GM23248 (cell line): ENCODE results near the gene USP24. TPM values are rescaled to one million over a fixed set of nuclear protein-coding genes. Genes with fewer than 3 reads are reported as not detected.

ENCODE experiments used
- DNase-seq: peaks from one replicate; pipeline ENCODE4 v3.0.0-alpha.2; 2015
- H2AFZ ChIP-seq: fragments of 200-600 bp; sonication (generic); 2 replicates; pipeline ENCODE4 v1.6.1; 2016; ENCODE audit warnings: antibody characterized with exemption
- H3F3A ChIP-seq: fragments of 200-600 bp; sonication (generic); 2 replicates; pipeline ENCODE4 v1.6.1; 2016; ENCODE audit warnings: mild to moderate bottlenecking, antibody characterized with exemption, mixed run types; ENCODE audit not compliant: insufficient read depth
- H3K27ac ChIP-seq: fragments of 200-600 bp; sonication (generic); 2 replicates; pipeline ENCODE4 v1.5.1; 2016; ENCODE audit warnings: mild to moderate bottlenecking
- H3K27me3 ChIP-seq: fragments of 200-600 bp; sonication (generic); replicated peaks from 2 replicates; pipeline ENCODE4 v1.6.1; 2016; ENCODE audit warnings: mild to moderate bottlenecking; ENCODE audit not compliant: insufficient read depth
- H3K36me3 ChIP-seq: fragments of 200-600 bp; sonication (generic); 2 replicates; pipeline ENCODE4 v1.6.1; 2016; ENCODE audit warnings: low read depth, mild to moderate bottlenecking
- H3K4me1 ChIP-seq: fragments of 200-600 bp; sonication (generic); 2 replicates; pipeline ENCODE4 v1.6.1; 2016; ENCODE audit warnings: mild to moderate bottlenecking; ENCODE audit not compliant: insufficient read depth
- H3K4me2 ChIP-seq: fragments of 200-600 bp; sonication (generic); one replicate; pipeline ENCODE4 v1.6.1; 2016; ENCODE audit warnings: mild to moderate bottlenecking; ENCODE audit not compliant: unreplicated experiment
- H3K4me3 ChIP-seq: fragments of 200-600 bp; sonication (generic); 2 replicates; pipeline ENCODE4 v1.5.1; 2016; ENCODE audit warnings: mild to moderate bottlenecking
- H3K79me2 ChIP-seq: fragments of 200-600 bp; sonication (generic); 2 replicates; pipeline ENCODE4 v1.6.1; 2016; ENCODE audit warnings: mild to moderate bottlenecking; ENCODE audit not compliant: insufficient read depth
- H3K9ac ChIP-seq: fragments of 200-600 bp; sonication (generic); 2 replicates; pipeline ENCODE4 v1.6.1; 2016; ENCODE audit warnings: mild to moderate bottlenecking
- H3K9me2 ChIP-seq: fragments of 200-600 bp; sonication (generic); 2 replicates; pipeline ENCODE4 v1.6.1; 2016; ENCODE audit warnings: mixed run types, mild to moderate bottlenecking, moderate library complexity; ENCODE audit not compliant: insufficient read depth
- H3K9me3 ChIP-seq: fragments of 200-600 bp; sonication (generic); one replicate; pipeline ENCODE4 v1.6.1; 2017; ENCODE audit warnings: low read depth
- H4K20me1 ChIP-seq: fragments of 200-600 bp; sonication (generic); 2 replicates; pipeline ENCODE4 v1.6.0; 2016; ENCODE audit not compliant: insufficient read depth
- EZH2 ChIP-seq: fragments of 200-600 bp; sonication (generic); IDR thresholded peaks from 2 replicates; pipeline ENCODE4 v1.6.1; 2018; ENCODE audit warnings: antibody characterized with exemption, mild to moderate bottlenecking; ENCODE audit not compliant: insufficient read depth, poor library complexity, severe bottlenecking
- EZH2phosphoT487 ChIP-seq: fragments of 200-600 bp; sonication (generic); IDR thresholded peaks from 2 replicates; pipeline ENCODE4 v1.6.1; 2018; ENCODE audit warnings: antibody characterized with exemption, moderate library complexity, mild to moderate bottlenecking, low read depth; ENCODE audit not compliant: insufficient read depth
- WGBS, 2 experiments: methylation state at CpG; one replicate each; pipeline ENCODE4 v1.1.6; 2015 to 2017; ENCODE audit warnings: low lambda C conversion rate in 2 of 2, low coverage in 1 of 2; ENCODE audit errors: missing lambda C conversion rate in 2 of 2; 5-methylcytosine and 5-hydroxymethylcytosine counted together
- in situ Hi-C: fragments of 300-500 bp; cut with MboI; formaldehyde crosslinking; loops from 2 replicates; pipeline ENCODE4 v1.15.0; 2020
- polyA plus RNA-seq: library from polyadenylated mRNA; unstranded; fragments of >200 nt; fragmentation: Nextera tagmentation; extraction: Ambion mirVana; gene quantifications from 2 replicates; pipeline ENCODE4 v1.2.1, GENCODE V29; 2016
- total RNA-seq: library from RNA; depleted of rRNA; stranded (reverse); fragments of >200 nt; shearing (Covaris generic); gene quantifications from 2 replicates; pipeline ENCODE4 v1.2.3, GENCODE V29; 2014

The USP24 gene
- total and polyA plus RNA-seq, 2 experiments from 2014 or later = 3.3 to 16.3 TPM

DNA sequence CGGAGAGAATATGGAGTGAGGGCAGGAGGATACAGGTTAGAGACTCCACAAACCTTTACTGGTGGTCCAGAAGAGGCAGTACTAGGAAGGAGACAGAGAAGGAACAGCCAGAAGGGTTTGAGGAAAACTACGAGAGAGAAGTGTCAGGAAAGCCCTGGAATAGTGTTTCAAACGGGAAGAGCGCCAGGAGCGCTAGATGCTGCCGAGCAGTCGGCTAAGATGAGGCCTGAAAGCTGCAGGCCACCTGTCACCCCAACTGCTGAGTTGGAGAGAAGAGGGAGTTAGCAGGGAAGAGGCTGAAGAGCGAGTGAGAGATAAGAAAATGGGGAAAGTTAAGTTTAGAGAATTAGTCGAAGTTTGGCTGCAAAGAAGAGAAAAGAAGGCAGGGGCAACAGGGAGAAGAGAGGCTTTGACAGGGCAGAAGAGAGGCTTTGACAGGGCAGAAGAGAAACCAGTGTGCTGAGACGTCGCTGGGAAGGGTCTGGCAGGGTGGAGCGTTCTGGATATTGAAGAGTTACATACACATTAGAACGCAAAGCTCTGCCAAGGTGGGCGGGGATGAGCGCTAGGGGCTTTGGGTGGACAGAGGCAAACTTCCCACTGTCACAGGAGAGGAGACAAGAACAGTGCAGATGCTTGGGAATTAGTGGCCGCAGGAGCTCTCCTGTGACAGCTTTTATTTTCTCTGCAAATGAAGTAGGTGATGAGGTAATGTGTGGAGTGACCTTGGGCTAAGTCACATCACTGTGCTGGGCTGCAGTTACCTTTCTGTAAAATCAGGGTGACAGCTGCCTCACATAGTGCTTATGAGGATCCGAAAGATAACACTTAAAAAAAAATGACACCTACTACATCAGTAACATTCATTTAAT lies 144.6 kb downstream of the USP24 start:
- H3F3A ChIP-seq = peaks cover 7% of the 10 kb centered on the region
- no peak for DNase-seq
- no peak overlapping the region for H2AFZ ChIP-seq
- H3K36me3 ChIP-seq = peaks cover 57% of the 10 kb centered on the region; the same call in 1 of the 2 replicates
- no peaks in the 10 kb centered on the region for H3K9me2 ChIP-seq
- no peaks in the 10 kb centered on the region for H4K20me1 ChIP-seq
- no peak overlapping the region for H3K9ac ChIP-seq
- no peaks in the 10 kb centered on the region for H3K27me3 ChIP-seq
- no peak for TF ChIP-seq EZH2
- no peak for TF ChIP-seq EZH2phosphoT487
- no peak overlapping the region for H3K27ac ChIP-seq
- H3K79me2 ChIP-seq = no peaks in the 10 kb centered on the region
- no peak overlapping the region for H3K4me3 ChIP-seq
- H3K4me1 ChIP-seq = no peaks in the 10 kb centered on the region
- in situ Hi-C loops = no loop called here
- H3K4me2 ChIP-seq = no peak overlapping the region
- 75 to 78% methylated on average over 17 of the region's 17 CpGs for WGBS, 2 experiments
- no peaks in the 10 kb centered on the region for H3K9me3 ChIP-seq

DNA sequence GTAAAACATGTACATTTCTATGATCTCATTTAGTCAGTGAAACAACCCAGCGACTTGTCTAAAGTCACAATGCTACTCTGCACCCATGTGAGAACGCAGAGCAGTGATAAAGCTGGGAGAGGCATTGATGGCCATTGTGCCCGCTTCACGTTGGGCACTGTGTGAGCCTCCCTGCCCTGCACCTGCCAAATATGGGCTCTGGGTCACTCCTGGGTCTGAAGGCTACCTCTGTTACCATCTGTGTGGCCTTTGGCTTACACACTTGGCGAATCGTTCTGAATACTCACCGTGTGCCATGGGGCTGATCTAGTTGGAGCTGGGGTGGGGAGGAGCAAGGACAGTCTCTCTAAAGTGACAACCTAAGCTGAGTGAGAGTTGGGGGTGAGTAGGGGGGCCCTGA lies 145.9 kb downstream of the USP24 start:
- in situ Hi-C loops = no loop called here
- Histone ChIP-seq H3K36me3 (peaks cover 48% of the 10 kb centered on the region; the same call in 1 of the 2 replicates), H2AFZ (no peak overlapping the region), H3K9me2 (no peaks in the 10 kb centered on the region), H3K9me3 (no peaks in the 10 kb centered on the region), H3K4me1 (peaks cover 12% of the 10 kb centered on the region), H3K4me3 (no peak overlapping the region), H3K4me2 (no peak overlapping the region), H4K20me1 (no peaks in the 10 kb centered on the region), H3K27ac (no peak overlapping the region), H3K27me3 (no peaks in the 10 kb centered on the region), H3K79me2 (no peaks in the 10 kb centered on the region), H3K9ac (no peak overlapping the region), H3F3A (peaks cover 20% of the 10 kb centered on the region)
- TF ChIP-seq EZH2 (no peak), EZH2phosphoT487 (no peak)
- 91 to 93% methylated on average over 7 of the region's 7 CpGs for WGBS, 2 experiments
- no peak for DNase-seq

DNA sequence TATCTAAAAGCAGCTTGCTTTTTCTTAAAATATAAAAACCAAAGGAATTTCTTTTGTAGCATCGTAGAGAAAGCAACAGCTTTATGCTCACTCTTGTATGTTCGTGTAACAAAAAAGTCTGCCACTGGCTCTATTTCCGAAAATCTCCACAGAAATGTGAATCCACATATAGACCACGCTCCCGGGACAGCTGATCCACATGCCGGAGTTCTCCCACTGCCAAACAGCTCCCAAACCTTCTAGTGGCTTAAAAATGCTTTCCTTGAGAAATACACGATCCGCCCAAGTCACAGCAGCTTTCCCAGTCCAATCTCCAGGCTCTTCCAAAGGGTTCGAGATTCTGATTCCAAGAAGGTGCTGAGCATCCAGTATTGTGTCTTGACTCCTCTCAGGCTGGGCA lies 146.5 kb downstream of the USP24 start:
- in situ Hi-C loops = no loop called here
- H3K36me3 ChIP-seq = peaks cover 48% of the 10 kb centered on the region; the same call in 1 of the 2 replicates
- WGBS, 2 experiments = 96 to 97% methylated on average over 9 of the region's 9 CpGs

DNA sequence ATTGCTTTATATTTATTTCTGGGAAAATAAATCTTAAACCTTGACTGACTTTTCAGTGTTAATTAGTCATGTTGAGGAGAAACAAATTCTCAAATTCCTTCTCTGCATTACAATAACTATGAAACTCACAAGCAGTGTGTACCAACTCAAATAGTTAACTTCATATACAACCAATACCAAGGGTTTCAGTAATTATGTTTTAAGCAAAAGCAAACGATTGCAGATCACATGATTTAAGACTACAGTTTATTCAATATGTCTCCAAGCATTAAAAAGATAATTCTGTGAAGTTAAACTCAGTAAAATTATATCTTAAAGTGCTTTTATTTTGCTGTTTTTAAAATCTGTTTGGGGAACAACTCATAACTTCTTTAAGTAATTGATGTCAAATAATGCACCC lies 147.2 kb downstream of the USP24 start:
- 56 to 58% methylated on average over 1 of the region's 1 CpG for WGBS, 2 experiments
- H3K79me2 ChIP-seq = no peaks in the 10 kb centered on the region
- no peaks in the 10 kb centered on the region for H3K9me2 ChIP-seq
- no peaks in the 10 kb centered on the region for H3K9me3 ChIP-seq
- H3K27ac ChIP-seq = no peak overlapping the region
- no peaks in the 10 kb centered on the region for H3K27me3 ChIP-seq
- peaks cover 23% of the 10 kb centered on the region for H3F3A ChIP-seq
- peaks cover 15% of the 10 kb centered on the region for H3K4me1 ChIP-seq
- peaks cover 40% of the 10 kb centered on the region; the same call in 1 of the 2 replicates for H3K36me3 ChIP-seq
- H3K4me3 ChIP-seq = no peak overlapping the region
- H3K4me2 ChIP-seq = no peak overlapping the region
- no peak for TF ChIP-seq EZH2phosphoT487
- no peak for TF ChIP-seq EZH2
- no peaks in the 10 kb centered on the region for H4K20me1 ChIP-seq
- no peak overlapping the region for H2AFZ ChIP-seq
- in situ Hi-C loops = no loop called here
- no peak for DNase-seq
- H3K9ac ChIP-seq = no peak overlapping the region

More for the DNA sequence above, 146.5 kb downstream of the USP24 start:
- no peaks in the 10 kb centered on the region for H3K27me3 ChIP-seq
- no peaks in the 10 kb centered on the region for H3K9me3 ChIP-seq
- H2AFZ ChIP-seq = no peak overlapping the region
- no peak overlapping the region for H3K4me2 ChIP-seq
- TF ChIP-seq EZH2 (no peak), EZH2phosphoT487 (no peak)
- H3K79me2 ChIP-seq = no peaks in the 10 kb centered on the region
- H3K9me2 ChIP-seq = no peaks in the 10 kb centered on the region
- no peak for DNase-seq
- no peak overlapping the region for H3K27ac ChIP-seq
- no peak overlapping the region for H3K4me3 ChIP-seq
- no peak overlapping the region for H3K9ac ChIP-seq
- peaks cover 23% of the 10 kb centered on the region for H3F3A ChIP-seq
- peaks cover 15% of the 10 kb centered on the region for H3K4me1 ChIP-seq
- H4K20me1 ChIP-seq = no peaks in the 10 kb centered on the region
